Measurements from ENCODE around the gene SNX32. TPM values are rescaled to one million over a fixed set of nuclear protein-coding genes. Genes with fewer than 3 reads are reported as not detected.
A peak's percentile ranks its signal among the peaks of the same experiment; 100 is the strongest.

The SNX32 gene
- total and polyA plus RNA-seq, 2 of the 13 experiments (the other 11 are each of a cell fraction or from before 2014, with no cell fraction given) = 0.09 to 0.34 TPM

- TF ChIP-seq THAP7 (CRISPR knock-in tag; IDR thresholded peaks at IDR 0.05) = no peak
- no peak for TF ChIP-seq NFIC (IDR thresholded peaks at IDR 0.05; ENCODE audit: low read length)
- TF ChIP-seq TAF15 (IDR thresholded peaks at IDR 0.05; ENCODE audit: low read depth, low read length, poor library complexity, severe bottlenecking) = no peak
- TF ChIP-seq, protein P1, sequence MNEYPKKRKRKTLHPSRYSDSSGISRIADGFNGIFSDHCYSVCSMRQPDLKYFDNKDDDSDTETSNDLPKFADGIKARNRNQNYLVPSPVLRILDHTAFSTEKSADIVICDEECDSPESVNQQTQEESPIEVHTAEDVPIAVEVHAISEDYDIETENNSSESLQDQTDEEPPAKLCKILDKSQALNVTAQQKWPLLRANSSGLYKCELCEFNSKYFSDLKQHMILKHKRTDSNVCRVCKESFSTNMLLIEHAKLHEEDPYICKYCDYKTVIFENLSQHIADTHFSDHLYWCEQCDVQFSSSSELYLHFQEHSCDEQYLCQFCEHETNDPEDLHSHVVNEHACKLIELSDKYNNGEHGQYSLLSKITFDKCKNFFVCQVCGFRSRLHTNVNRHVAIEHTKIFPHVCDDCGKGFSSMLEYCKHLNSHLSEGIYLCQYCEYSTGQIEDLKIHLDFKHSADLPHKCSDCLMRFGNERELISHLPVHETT (CRISPR knock-in tag; conservative IDR thresholded peaks at IDR 0.05) = no peak
- TF ChIP-seq ZNF629 (CRISPR knock-in tag; conservative IDR thresholded peaks at IDR 0.05) = no peak
- TF ChIP-seq HNF1B (CRISPR knock-in tag; IDR thresholded peaks at IDR 0.05) = no peak; the same call in 1 of the 2 replicates
- TF ChIP-seq ZNF205 (CRISPR knock-in tag; IDR thresholded peaks at IDR 0.05) = no peak
- no peak for TF ChIP-seq TBX3 (IDR thresholded peaks at IDR 0.05; ENCODE audit: borderline replicate concordance)
- no peak; the same call in 1 of the 2 replicates for TF ChIP-seq ZNF264 (CRISPR knock-in tag; IDR thresholded peaks at IDR 0.05)
- peak; percentile 58; the same call in 1 of the 2 replicates for TF ChIP-seq RFX3 (CRISPR knock-in tag; IDR thresholded peaks at IDR 0.05)
- TF ChIP-seq ZNF607 (CRISPR knock-in tag; IDR thresholded peaks at IDR 0.05; ENCODE audit: borderline replicate concordance) = no peak
- TF ChIP-seq PHF8 (CRISPR knock-in tag; IDR thresholded peaks at IDR 0.05) = no peak
- TF ChIP-seq SP4 (CRISPR knock-in tag; IDR thresholded peaks at IDR 0.05) = no peak
- TF ChIP-seq ZNF367 (CRISPR knock-in tag; IDR thresholded peaks at IDR 0.05; ENCODE audit: borderline replicate concordance) = no peak
- no peak for TF ChIP-seq ZNF10 (CRISPR knock-in tag; IDR thresholded peaks at IDR 0.05; ENCODE audit: borderline replicate concordance, low read depth)
- no peak for TF ChIP-seq FIP1L1 (IDR thresholded peaks at IDR 0.05; ENCODE audit: borderline replicate concordance, insufficient read depth, low read depth, low read length)
- no peak for TF ChIP-seq JARID2 (CRISPR knock-in tag; IDR thresholded peaks at IDR 0.05; ENCODE audit: insufficient replicate concordance)
- TF ChIP-seq RFX1 (IDR thresholded peaks at IDR 0.05) = peak; percentile 71
- TF ChIP-seq HDAC2 (CRISPR knock-in tag; IDR thresholded peaks at IDR 0.05) = no peak
- TF ChIP-seq, protein P2, sequence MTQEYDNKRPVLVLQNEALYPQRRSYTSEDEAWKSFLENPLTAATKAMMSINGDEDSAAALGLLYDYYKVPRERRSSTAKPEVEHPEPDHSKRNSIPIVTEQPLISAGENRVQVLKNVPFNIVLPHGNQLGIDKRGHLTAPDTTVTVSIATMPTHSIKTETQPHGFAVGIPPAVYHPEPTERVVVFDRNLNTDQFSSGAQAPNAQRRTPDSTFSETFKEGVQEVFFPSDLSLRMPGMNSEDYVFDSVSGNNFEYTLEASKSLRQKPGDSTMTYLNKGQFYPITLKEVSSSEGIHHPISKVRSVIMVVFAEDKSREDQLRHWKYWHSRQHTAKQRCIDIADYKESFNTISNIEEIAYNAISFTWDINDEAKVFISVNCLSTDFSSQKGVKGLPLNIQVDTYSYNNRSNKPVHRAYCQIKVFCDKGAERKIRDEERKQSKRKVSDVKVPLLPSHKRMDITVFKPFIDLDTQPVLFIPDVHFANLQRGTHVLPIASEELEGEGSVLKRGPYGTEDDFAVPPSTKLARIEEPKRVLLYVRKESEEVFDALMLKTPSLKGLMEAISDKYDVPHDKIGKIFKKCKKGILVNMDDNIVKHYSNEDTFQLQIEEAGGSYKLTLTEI (CRISPR knock-in tag; conservative IDR thresholded peaks at IDR 0.05) = no peak
- no peak for TF ChIP-seq ZNF672 (CRISPR knock-in tag; IDR thresholded peaks at IDR 0.05)
- TF ChIP-seq, protein P3, sequence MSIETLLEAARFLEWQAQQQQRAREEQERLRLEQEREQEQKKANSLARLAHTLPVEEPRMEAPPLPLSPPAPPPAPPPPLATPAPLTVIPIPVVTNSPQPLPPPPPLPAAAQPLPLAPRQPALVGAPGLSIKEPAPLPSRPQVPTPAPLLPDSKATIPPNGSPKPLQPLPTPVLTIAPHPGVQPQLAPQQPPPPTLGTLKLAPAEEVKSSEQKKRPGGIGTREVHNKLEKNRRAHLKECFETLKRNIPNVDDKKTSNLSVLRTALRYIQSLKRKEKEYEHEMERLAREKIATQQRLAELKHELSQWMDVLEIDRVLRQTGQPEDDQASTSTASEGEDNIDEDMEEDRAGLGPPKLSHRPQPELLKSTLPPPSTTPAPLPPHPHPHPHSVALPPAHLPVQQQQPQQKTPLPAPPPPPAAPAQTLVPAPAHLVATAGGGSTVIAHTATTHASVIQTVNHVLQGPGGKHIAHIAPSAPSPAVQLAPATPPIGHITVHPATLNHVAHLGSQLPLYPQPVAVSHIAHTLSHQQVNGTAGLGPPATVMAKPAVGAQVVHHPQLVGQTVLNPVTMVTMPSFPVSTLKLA (IDR thresholded peaks at IDR 0.05) = no peak
- no peak for TF ChIP-seq XBP1 (CRISPR knock-in tag; IDR thresholded peaks at IDR 0.05)
- TF ChIP-seq ZNF558 (CRISPR knock-in tag; IDR thresholded peaks at IDR 0.05; ENCODE audit: borderline replicate concordance) = no peak
- peak; percentile 80 for TF ChIP-seq POLR2G (IDR thresholded peaks at IDR 0.05; ENCODE audit: low read depth, low read length)
Observed at GRCh38 chr11:65859095-65859811, 25.5 kb downstream of the SNX32 start (continued).
